Endothelial cell (in vitro differentiated cells): ENCODE measurements around the gene VSIG4. TPM values are rescaled to one million over a fixed set of nuclear protein-coding genes. Genes with fewer than 3 reads are reported as not detected.
A peak's percentile ranks its signal among the peaks of the same experiment; 100 is the strongest.

ENCODE experiments used
- DNase-seq: peaks from one replicate; pipeline ENCODE4 v3.0.0; 2021; ENCODE audit warnings: low spot score
- H3K27ac Mint-ChIP-seq: one replicate; pipeline ENCODE4 v1.8.0; 2021; ENCODE audit warnings: mixed read lengths, inconsistent platforms; ENCODE audit not compliant: unreplicated experiment
- H3K27me3 Mint-ChIP-seq: one replicate; pipeline ENCODE4 v1.8.0; 2021; ENCODE audit warnings: mild to moderate bottlenecking, moderate library complexity, mixed read lengths, inconsistent platforms; ENCODE audit not compliant: unreplicated experiment
- H3K36me3 Mint-ChIP-seq: one replicate; pipeline ENCODE4 v1.8.0; 2021; ENCODE audit warnings: mild to moderate bottlenecking, low read depth, mixed read lengths, inconsistent platforms; ENCODE audit not compliant: unreplicated experiment
- H3K4me1 Mint-ChIP-seq: one replicate; pipeline ENCODE4 v1.8.0; 2021; ENCODE audit warnings: mild to moderate bottlenecking, mixed read lengths, inconsistent platforms; ENCODE audit not compliant: unreplicated experiment
- H3K4me3 Mint-ChIP-seq: one replicate; pipeline ENCODE4 v1.8.0; 2021; ENCODE audit warnings: mild to moderate bottlenecking, mixed read lengths, inconsistent platforms; ENCODE audit not compliant: unreplicated experiment
- H3K9me3 Mint-ChIP-seq: one replicate; pipeline ENCODE4 v1.8.0; 2021; ENCODE audit warnings: mixed read lengths, inconsistent platforms; ENCODE audit not compliant: unreplicated experiment
- total RNA-seq: library from RNA; stranded (reverse); fragmentation: NEBNext Ultra II Directional; extraction: Animal tissue kit (Norgen Biotek cat#: 25700); gene quantifications from one replicate; pipeline ENCODE4 v1.2.1, GENCODE V29; 2021; ENCODE audit not compliant: unreplicated experiment
- TF ChIP-seq, protein P1 (sequence below): fragments of 200-600 bp; sonication (generic); IDR thresholded peaks from one replicate; pipeline ENCODE4 v1.5.0; 2021; ENCODE audit warnings: antibody characterized with exemption; ENCODE audit not compliant: unreplicated experiment

Gene VSIG4
- total RNA-seq, 1 donor from 2014 or later: not detected

GRCh38 chrX:66004928-66005829 lies 34.7 kb downstream of the VSIG4 start:
- peak overlapping the region; percentile 34 for H3K4me3 Mint-ChIP-seq
- no peaks in the 10 kb centered on the region for H3K9me3 Mint-ChIP-seq
- H3K27me3 Mint-ChIP-seq: peaks cover 2% of the 10 kb centered on the region
- no peak for DNase-seq
- peaks cover 26% of the 10 kb centered on the region for H3K4me1 Mint-ChIP-seq
- H3K27ac Mint-ChIP-seq: peak overlapping the region; percentile 79
- H3K36me3 Mint-ChIP-seq: no peaks in the 10 kb centered on the region
- TF ChIP-seq, protein P1, sequence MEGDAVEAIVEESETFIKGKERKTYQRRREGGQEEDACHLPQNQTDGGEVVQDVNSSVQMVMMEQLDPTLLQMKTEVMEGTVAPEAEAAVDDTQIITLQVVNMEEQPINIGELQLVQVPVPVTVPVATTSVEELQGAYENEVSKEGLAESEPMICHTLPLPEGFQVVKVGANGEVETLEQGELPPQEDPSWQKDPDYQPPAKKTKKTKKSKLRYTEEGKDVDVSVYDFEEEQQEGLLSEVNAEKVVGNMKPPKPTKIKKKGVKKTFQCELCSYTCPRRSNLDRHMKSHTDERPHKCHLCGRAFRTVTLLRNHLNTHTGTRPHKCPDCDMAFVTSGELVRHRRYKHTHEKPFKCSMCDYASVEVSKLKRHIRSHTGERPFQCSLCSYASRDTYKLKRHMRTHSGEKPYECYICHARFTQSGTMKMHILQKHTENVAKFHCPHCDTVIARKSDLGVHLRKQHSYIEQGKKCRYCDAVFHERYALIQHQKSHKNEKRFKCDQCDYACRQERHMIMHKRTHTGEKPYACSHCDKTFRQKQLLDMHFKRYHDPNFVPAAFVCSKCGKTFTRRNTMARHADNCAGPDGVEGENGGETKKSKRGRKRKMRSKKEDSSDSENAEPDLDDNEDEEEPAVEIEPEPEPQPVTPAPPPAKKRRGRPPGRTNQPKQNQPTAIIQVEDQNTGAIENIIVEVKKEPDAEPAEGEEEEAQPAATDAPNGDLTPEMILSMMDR: no peak

GRCh38 chrX:66002824-66003680 lies 36.8 kb downstream of the VSIG4 start:
- H3K4me1 Mint-ChIP-seq: peaks cover 26% of the 10 kb centered on the region
- no peak overlapping the region for H3K4me3 Mint-ChIP-seq
- no peaks in the 10 kb centered on the region for H3K9me3 Mint-ChIP-seq
- no peak for DNase-seq
- peaks cover 5% of the 10 kb centered on the region for H3K27me3 Mint-ChIP-seq
- H3K36me3 Mint-ChIP-seq: no peaks in the 10 kb centered on the region
- no peak overlapping the region for H3K27ac Mint-ChIP-seq
- TF ChIP-seq, protein P1: no peak

DNA sequence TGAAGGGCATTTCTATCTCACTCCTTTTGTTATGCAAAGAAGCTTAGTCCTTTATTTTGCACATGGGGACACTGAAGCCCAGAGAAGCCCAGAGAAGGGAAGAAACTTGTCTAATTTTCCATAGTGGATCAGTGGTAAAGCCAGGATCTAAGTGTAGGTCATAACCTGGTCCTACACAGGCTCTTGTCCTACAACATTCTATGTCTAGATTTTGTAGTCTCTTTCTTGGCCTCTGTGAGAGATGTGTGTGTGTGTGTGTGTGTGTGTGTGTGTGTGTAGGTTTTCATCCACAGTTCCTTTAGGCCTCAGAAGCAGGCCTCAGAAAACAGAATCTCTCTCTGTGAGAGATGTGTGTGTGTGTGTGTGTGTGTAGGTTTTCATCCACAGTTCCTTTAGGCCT lies 38.3 kb downstream of the VSIG4 start:
- TF ChIP-seq, protein P1: no peak
- no peak overlapping the region for H3K27ac Mint-ChIP-seq
- H3K9me3 Mint-ChIP-seq: no peaks in the 10 kb centered on the region

DNA sequence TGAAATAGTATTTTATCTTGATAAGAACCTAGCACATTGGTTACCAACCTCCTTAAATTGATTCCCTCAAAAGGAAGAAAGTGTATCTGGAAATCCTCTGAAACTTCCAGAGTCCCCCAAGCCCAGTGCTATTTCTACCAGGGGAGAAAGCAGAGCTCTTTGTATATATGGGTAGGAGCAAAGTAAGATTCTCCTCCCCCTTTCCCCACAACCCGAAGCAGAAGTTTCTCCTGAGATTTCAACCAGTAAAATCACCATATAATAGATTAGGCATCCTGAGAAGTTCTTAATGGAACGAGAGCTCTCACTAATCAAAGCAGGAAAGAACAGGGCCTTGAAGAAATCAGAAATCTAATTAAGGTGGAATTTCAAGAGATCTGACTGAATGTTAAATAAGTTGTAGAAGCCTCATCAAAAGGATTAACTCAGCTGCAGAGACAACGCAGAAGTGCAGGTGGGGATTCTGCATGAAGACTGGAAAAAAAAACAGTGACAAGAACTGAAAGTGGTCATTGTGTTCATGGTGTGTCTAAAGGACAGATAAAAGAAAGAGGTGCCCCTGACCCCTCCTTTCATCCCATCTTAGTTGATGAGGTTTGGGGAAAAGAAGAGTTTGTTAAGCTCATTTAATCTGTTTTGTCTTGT lies 39.1 kb downstream of the VSIG4 start:
- peaks cover 20% of the 10 kb centered on the region for H3K4me1 Mint-ChIP-seq
- no peak overlapping the region for H3K4me3 Mint-ChIP-seq
- no peak overlapping the region for H3K27ac Mint-ChIP-seq
- TF ChIP-seq, protein P1: no peak
- no peak for DNase-seq
- H3K9me3 Mint-ChIP-seq: no peaks in the 10 kb centered on the region
- no peaks in the 10 kb centered on the region for H3K36me3 Mint-ChIP-seq
- H3K27me3 Mint-ChIP-seq: peaks cover 5% of the 10 kb centered on the region

More for the DNA sequence above, 38.3 kb downstream of the VSIG4 start:
- H3K4me1 Mint-ChIP-seq: peaks cover 26% of the 10 kb centered on the region
- DNase-seq: no peak
- H3K36me3 Mint-ChIP-seq: no peaks in the 10 kb centered on the region
- H3K27me3 Mint-ChIP-seq: peaks cover 5% of the 10 kb centered on the region
- no peak overlapping the region for H3K4me3 Mint-ChIP-seq
